ENCODE data around the gene COG1.

- TF ChIP-seq, protein P1, sequence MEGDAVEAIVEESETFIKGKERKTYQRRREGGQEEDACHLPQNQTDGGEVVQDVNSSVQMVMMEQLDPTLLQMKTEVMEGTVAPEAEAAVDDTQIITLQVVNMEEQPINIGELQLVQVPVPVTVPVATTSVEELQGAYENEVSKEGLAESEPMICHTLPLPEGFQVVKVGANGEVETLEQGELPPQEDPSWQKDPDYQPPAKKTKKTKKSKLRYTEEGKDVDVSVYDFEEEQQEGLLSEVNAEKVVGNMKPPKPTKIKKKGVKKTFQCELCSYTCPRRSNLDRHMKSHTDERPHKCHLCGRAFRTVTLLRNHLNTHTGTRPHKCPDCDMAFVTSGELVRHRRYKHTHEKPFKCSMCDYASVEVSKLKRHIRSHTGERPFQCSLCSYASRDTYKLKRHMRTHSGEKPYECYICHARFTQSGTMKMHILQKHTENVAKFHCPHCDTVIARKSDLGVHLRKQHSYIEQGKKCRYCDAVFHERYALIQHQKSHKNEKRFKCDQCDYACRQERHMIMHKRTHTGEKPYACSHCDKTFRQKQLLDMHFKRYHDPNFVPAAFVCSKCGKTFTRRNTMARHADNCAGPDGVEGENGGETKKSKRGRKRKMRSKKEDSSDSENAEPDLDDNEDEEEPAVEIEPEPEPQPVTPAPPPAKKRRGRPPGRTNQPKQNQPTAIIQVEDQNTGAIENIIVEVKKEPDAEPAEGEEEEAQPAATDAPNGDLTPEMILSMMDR (IDR thresholded peaks at IDR 0.05): no peak
- TF ChIP-seq FOXM1 (IDR thresholded peaks at IDR 0.05; ENCODE audit: low read depth): no peak
- no peak for TF ChIP-seq SMC3 (IDR thresholded peaks at IDR 0.05; ENCODE audit: low read depth, low read length)
- TF ChIP-seq POLR2AphosphoS5 (IDR thresholded peaks at IDR 0.05; ENCODE audit: low read depth, low read length): no peak
Observed at GRCh38 chr17:73224663-73225305, 31.9 kb downstream of the COG1 start.
